Skeletal muscle satellite cell (primary cell): ENCODE data around the gene CHIC2.

Source experiments
- H3K27me3 ChIP-seq: 2 replicates; pipeline ENCODE4 v1.7.0; 2013; ENCODE audit warnings: low read length; ENCODE audit not compliant: control insufficient read depth, insufficient read depth
- H3K36me3 ChIP-seq: 2 replicates; pipeline ENCODE4 v1.7.0; 2013; ENCODE audit warnings: mild to moderate bottlenecking, control low read depth, low read length; ENCODE audit not compliant: insufficient read depth
- H3K4me1 ChIP-seq: 2 replicates; pipeline ENCODE4 v1.7.0; 2013; ENCODE audit warnings: low read length; ENCODE audit not compliant: control insufficient read depth, insufficient read depth
- H3K4me2 ChIP-seq: 2 replicates; pipeline ENCODE4 v1.7.0; 2013; ENCODE audit warnings: mild to moderate bottlenecking, low read length
- H3K4me3 ChIP-seq: 2 replicates; pipeline ENCODE4 v1.7.0; 2013; ENCODE audit warnings: low read length
- H3K9ac ChIP-seq: 2 replicates; pipeline ENCODE4 v1.7.0; 2013; ENCODE audit warnings: mild to moderate bottlenecking, low read depth, low read length, moderate library complexity
- H3K9me3 ChIP-seq: replicated peaks from 2 replicates; pipeline ENCODE4 v1.7.0; 2013; ENCODE audit warnings: mild to moderate bottlenecking, control low read depth, low read length

CHIC2 gene

DNA sequence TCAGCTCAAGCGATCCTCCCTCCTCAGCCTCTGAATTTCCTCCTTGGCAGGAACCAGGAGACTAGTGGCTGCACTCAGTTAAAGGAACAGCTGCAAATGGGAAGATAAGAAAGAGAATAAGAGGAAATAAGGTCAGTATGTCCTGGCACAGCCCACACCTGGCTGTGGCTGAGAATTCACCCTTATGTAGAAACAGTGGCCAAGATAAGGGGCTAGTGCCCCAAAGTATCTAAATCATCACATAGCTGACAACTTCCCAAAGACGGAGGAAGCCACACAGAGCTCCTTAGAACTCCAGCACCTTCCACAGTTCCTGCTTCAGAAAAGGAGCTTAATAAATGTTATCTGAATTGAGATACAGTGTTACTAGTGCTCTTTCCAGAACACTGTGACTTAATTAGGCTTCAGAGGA is 2.3 kb upstream of the CHIC2 start:
- no peaks in the 10 kb centered on the region for H3K27me3 ChIP-seq
- peak overlapping the region; percentile 54 for H3K9ac ChIP-seq
- H3K4me1 ChIP-seq = peaks cover 32% of the 10 kb centered on the region
- peak overlapping the region; percentile 35 for H3K4me2 ChIP-seq
- no peaks in the 10 kb centered on the region for H3K36me3 ChIP-seq
- no peak overlapping the region for H3K4me3 ChIP-seq
- no peaks in the 10 kb centered on the region for H3K9me3 ChIP-seq

DNA sequence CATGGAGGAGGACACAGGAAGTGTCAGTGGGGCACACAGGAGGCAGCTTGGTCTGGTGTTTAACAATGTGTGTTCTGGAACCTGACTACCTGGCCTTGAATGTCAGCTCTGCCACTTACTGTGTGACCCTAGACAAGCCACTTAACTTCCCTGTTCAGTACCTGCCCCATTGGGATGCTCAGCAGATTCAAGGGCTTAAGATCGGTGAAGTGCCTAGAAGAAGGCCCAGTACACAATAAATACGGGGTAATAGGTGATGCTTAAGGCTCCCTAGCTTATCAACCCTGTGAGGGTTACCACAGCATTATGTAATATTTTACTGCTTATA is 1.6 kb upstream of the CHIC2 start:
- Histone ChIP-seq H3K4me1 (peaks cover 39% of the 10 kb centered on the region), H3K4me3 (no peak overlapping the region), H3K4me2 (peak overlapping the region; percentile 88), H3K9me3 (no peaks in the 10 kb centered on the region), H3K27me3 (no peaks in the 10 kb centered on the region), H3K9ac (peak overlapping the region; percentile 99), H3K36me3 (no peaks in the 10 kb centered on the region)

DNA sequence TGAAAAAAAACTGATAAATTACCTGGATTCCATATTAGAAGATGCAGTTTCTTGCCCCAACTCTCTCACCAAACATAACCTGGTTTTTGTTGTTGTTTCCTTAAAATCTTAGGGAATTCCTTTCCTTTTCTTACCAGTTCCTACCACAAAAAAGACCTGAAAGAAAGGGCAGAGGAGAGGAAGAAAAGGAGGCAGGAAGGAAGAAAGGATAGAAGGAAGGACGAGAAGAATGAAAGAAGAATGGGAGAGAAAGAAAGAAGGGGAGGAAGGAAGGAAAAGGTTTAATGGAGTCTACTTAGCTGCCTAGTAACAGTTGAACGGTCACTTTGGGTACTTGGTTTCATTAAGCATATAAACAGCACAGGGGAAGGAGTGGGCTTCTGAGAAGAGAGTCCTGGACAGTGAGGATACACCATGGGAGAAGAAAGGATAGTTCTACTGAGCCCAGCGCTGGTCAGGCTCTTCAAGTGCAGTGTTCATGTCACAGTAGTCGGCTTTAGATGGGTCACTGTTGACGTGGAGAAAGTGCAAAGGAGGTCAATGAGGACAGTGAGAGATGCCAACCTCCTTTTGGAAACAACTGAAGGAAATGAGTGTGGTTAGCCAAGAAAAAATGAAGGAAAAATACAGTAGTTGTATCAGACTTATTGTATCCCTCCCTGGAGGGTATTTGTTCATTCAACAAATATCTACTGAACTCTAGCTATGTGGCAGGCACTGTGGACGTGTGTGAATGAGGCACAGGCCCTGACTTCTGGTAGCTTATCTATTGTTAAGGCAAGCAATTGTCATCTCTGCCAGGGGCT is 1.1 kb upstream of the CHIC2 start:
- H3K27me3 ChIP-seq = no peaks in the 10 kb centered on the region
- no peaks in the 10 kb centered on the region for H3K36me3 ChIP-seq
- H3K4me2 ChIP-seq = peak overlapping the region; percentile 88
- peak overlapping the region; percentile 81 for H3K4me3 ChIP-seq
- peak overlapping the region; percentile 99 for H3K9ac ChIP-seq
- H3K9me3 ChIP-seq = no peaks in the 10 kb centered on the region
- H3K4me1 ChIP-seq = peaks cover 45% of the 10 kb centered on the region

DNA sequence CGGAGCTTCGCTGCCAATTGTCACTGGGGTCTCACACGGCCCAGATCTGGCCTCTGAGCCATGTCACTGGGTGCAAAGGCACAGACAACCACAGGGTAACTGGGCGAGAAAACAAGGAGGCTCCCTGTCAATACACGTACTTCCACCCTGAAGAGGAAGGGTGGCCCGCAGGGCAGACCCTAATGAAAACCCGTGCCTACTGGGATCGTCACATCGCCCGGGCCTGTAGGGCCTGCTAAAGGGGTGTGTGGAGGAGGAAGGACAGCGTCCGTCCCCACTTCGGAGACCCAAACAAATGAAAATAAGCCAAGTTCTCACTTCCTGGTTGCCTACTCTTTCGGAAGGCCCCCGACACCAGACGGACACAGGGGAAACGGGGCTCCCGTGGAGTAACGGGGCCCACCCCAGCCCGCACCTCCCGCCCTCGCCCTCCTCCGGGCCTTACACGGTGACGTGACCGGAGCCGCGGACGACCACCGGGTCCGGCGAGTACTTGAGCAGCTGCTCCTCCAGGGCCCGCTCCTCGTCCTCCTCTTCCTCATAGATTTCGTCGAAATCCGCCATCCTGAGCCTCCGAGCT is 578 bp downstream of the CHIC2 start:
- H3K9me3 ChIP-seq = no peaks in the 10 kb centered on the region
- H3K4me1 ChIP-seq = peaks cover 53% of the 10 kb centered on the region
- no peaks in the 10 kb centered on the region for H3K27me3 ChIP-seq
- H3K36me3 ChIP-seq = no peaks in the 10 kb centered on the region
- peak overlapping the region; percentile 99 for H3K9ac ChIP-seq
- peak overlapping the region; percentile 81 for H3K4me3 ChIP-seq
- peak overlapping the region; percentile 88 for H3K4me2 ChIP-seq

DNA sequence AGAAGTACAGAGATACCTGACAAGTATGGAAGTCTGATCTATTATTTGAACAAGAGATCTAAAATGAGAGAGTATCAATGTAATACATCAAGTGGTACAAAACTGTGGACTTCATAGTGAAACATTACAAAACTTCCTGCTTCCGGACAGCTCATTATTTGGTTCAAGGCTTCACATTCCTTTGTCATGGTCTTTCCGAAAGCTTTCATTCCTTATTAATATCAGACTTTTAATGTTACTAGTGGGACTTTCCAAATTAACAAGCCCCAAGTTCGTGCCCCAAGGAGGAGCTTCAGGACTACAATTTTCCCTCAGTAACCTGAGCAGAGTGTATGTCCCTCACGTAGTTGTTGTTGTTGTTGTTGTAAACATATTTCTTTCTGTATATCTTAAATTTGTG is 1.2 kb downstream of the CHIC2 start:
- H3K27me3 ChIP-seq = no peaks in the 10 kb centered on the region
- no peaks in the 10 kb centered on the region for H3K9me3 ChIP-seq
- peak overlapping the region; percentile 88 for H3K4me2 ChIP-seq
- H3K4me1 ChIP-seq = peaks cover 53% of the 10 kb centered on the region
- H3K4me3 ChIP-seq = peak overlapping the region; percentile 81
- H3K36me3 ChIP-seq = no peaks in the 10 kb centered on the region
- H3K9ac ChIP-seq = peak overlapping the region; percentile 99

DNA sequence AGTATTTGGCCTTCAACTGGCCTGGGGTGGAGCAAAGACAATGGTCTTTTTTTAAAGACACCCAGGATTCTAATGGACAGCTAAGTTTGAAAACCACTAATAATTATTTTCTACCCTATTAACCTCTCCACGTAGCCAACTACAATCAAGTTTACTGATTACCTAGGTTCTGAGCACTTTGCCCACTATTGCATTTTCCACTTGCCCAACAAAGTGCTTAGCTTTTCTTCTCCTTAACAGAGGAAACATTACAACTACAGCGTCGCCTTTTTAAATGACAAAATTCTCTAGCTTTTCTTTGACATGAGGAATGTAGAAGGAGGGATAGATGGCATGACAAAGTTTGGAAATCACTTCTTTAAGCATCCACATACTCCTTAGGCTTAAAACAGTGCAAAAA is 2.0 kb downstream of the CHIC2 start:
- H3K27me3 ChIP-seq = no peaks in the 10 kb centered on the region
- peak overlapping the region; percentile 81 for H3K4me3 ChIP-seq
- peaks cover 54% of the 10 kb centered on the region for H3K4me1 ChIP-seq
- peak overlapping the region; percentile 99 for H3K9ac ChIP-seq
- no peaks in the 10 kb centered on the region for H3K9me3 ChIP-seq
- peak overlapping the region; percentile 88 for H3K4me2 ChIP-seq
- no peaks in the 10 kb centered on the region for H3K36me3 ChIP-seq

DNA sequence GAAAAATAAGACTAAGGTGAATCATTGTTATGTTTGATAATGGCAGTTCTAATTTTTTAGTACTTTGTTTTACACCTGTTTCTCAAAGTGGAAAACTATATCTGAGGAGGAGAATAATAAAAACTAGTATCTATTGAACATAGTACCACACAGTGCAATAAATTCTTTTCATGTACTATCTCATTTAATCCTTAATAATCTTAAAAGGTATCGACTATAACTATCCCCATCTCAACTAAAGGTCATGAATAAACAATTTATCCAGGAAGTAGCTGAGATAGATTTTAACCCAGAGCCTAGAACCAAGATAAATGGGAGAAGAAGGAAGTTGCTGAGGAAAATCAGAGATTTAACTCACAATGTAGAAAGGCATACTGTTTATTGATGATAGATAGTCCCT is 2.5 kb downstream of the CHIC2 start:
- Histone ChIP-seq H3K27me3 (no peaks in the 10 kb centered on the region), H3K4me1 (peaks cover 54% of the 10 kb centered on the region), H3K9ac (peak overlapping the region; percentile 99)

DNA sequence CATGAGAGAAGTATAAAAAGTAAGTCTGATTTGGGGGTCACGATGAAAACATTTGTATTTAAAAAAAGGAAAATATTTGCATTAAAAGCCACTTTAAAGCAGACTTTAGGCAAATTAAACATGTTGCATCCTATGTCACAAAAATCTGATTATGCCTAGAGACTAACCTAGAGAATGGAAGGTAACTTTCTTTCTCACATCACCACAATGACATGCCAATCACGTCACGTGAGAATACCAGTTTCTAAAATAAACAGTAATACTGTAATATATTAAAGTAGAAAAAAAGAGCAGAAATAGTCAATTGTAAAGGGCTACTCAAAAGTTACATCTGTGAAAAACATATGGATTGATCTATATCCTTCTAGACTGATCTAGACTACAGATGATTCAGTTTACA is 3.3 kb downstream of the CHIC2 start:
- peak overlapping the region; percentile 81 for H3K4me3 ChIP-seq
- no peaks in the 10 kb centered on the region for H3K36me3 ChIP-seq
- H3K27me3 ChIP-seq = no peaks in the 10 kb centered on the region
- peaks cover 52% of the 10 kb centered on the region for H3K4me1 ChIP-seq
- no peaks in the 10 kb centered on the region for H3K9me3 ChIP-seq
- H3K4me2 ChIP-seq = peak overlapping the region; percentile 88
- peak overlapping the region; percentile 99 for H3K9ac ChIP-seq

More for the DNA sequence above, 2.5 kb downstream of the CHIC2 start:
- Histone ChIP-seq H3K4me2 (peak overlapping the region; percentile 88), H3K9me3 (no peaks in the 10 kb centered on the region), H3K36me3 (no peaks in the 10 kb centered on the region), H3K4me3 (peak overlapping the region; percentile 81)

DNA sequence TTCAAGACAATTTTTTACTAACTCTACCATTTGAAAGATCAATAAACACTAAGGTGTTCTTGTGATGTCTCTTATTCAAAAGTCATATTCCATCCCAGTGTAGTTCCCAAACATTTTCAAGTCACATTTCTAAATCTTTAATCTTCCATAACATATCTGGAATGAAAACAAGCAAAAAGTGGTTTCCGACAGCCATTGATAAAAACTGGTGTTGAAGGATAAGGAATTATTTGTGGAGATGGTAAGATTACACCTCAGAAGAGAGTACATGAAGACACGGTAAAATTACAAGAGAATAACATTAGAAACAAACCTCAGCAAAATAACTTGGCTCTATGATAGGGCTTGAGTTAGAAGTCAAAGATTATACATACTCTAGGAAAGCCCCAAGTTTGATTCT is 4.3 kb downstream of the CHIC2 start:
- H3K4me2 ChIP-seq = peak overlapping the region; percentile 88
- peak overlapping the region; percentile 40 for H3K4me3 ChIP-seq
- H3K4me1 ChIP-seq = peaks cover 42% of the 10 kb centered on the region

DNA sequence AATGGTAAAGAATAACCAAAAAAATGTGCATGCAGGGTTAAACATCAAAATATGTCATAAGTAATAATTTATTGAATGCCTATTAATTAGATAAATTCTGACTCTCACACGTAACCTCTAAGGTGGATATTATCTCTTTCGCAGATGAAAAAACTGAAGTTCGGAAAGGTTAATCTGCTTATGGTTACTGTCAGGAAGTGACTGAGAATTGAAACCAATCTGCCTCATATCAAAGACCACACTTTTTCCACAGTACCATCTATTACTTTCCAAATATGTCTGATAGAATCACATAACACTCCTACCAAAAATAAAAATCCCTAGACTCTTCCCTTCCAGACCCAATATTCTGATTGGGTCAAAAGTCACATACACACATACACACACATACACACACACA is 6.2 kb downstream of the CHIC2 start:
- Histone ChIP-seq H3K4me3 (no peak overlapping the region), H3K4me1 (peaks cover 39% of the 10 kb centered on the region), H3K36me3 (peaks cover 6% of the 10 kb centered on the region)

More for the DNA sequence above, 4.3 kb downstream of the CHIC2 start:
- H3K9ac ChIP-seq = no peak overlapping the region
- H3K9me3 ChIP-seq = no peaks in the 10 kb centered on the region
- H3K36me3 ChIP-seq = peaks cover 3% of the 10 kb centered on the region
- H3K27me3 ChIP-seq = no peaks in the 10 kb centered on the region

DNA sequence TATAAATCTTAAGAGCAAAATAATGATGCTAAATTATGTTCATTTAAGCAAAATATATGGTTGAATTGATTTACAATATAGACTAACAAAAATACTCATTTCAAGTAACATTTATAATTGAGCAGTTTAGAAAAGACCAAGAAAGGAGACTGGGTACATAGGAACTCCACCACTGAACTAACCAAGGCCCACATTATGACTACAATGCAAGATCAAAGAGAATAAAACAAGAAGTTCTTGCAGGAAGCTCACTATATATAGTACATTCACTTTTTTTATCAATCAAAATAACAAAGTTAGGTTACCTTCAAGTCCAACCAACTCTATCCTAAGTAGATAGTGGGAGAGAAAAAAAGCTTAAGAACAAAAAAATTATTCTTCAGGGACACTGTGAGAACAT is 8.0 kb downstream of the CHIC2 start:
- H3K4me3 ChIP-seq = no peak overlapping the region
- no peak overlapping the region for H3K9ac ChIP-seq
- peaks cover 6% of the 10 kb centered on the region for H3K36me3 ChIP-seq
- H3K9me3 ChIP-seq = no peaks in the 10 kb centered on the region
- H3K4me2 ChIP-seq = no peak overlapping the region
- peaks cover 32% of the 10 kb centered on the region for H3K4me1 ChIP-seq
- H3K27me3 ChIP-seq = no peaks in the 10 kb centered on the region

More for the DNA sequence above, 6.2 kb downstream of the CHIC2 start:
- H3K9ac ChIP-seq = no peak overlapping the region
- no peaks in the 10 kb centered on the region for H3K9me3 ChIP-seq
- no peaks in the 10 kb centered on the region for H3K27me3 ChIP-seq
- H3K4me2 ChIP-seq = no peak overlapping the region

DNA sequence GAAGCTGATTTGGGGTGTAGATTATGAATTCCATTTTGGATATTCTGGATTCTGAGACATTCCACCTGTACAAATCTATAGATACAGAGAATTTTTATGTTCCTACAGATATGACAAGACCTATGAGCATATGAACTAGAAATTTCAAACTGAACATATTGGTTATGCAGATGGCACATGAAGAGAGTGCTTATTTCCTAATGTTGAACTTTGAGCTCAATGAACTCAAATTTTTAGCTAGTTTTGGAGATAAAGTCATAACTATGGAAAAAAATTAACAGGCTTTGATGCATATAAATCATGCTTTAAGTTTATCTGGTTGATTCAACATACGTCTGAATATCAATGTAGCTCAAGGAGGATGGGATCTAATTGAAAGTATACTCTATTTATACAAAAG is 8.9 kb downstream of the CHIC2 start:
- H3K4me1 ChIP-seq = peaks cover 29% of the 10 kb centered on the region
- H3K4me2 ChIP-seq = no peak overlapping the region
- H3K9me3 ChIP-seq = no peaks in the 10 kb centered on the region
- no peak overlapping the region for H3K9ac ChIP-seq
- H3K36me3 ChIP-seq = peaks cover 6% of the 10 kb centered on the region
- no peaks in the 10 kb centered on the region for H3K27me3 ChIP-seq
- H3K4me3 ChIP-seq = no peak overlapping the region
